Adrenal gland (tissue), 5 donors: ENCODE results near the gene TENM4.

Source experiments
- POLR2A ChIP-seq, 2 donors: fragments of 450-650 bp; IDR thresholded peaks; one replicate each; pipeline ENCODE4 v1.6.1; 2017; ENCODE audit warnings: antibody characterized with exemption in 2 of 2, mild to moderate bottlenecking in 2 of 2, moderate library complexity in 1 of 2
- TF ChIP-seq, protein P1 (sequence below), 6 experiments: fragments of 450-650 bp in 4 of 6; fragments of 200-600 bp in 2 of 6; sonication (generic) in 1 of 6; IDR thresholded peaks; 1 replicate in 5 of 6; 2 replicates in 1 of 6; pipeline versions ENCODE4 v1.5.1 to v1.8.0; 2016 to 2021; ENCODE audit warnings: antibody characterized with exemption in 6 of 6, mild to moderate bottlenecking in 2 of 6, moderate library complexity in 1 of 6
- donor health status: DM: no; HTN: no; CAD: no.

GRCh38 chr11:79328402-79328801 lies 112.4 kb downstream of the TENM4 start:
- TF ChIP-seq, protein P1, sequence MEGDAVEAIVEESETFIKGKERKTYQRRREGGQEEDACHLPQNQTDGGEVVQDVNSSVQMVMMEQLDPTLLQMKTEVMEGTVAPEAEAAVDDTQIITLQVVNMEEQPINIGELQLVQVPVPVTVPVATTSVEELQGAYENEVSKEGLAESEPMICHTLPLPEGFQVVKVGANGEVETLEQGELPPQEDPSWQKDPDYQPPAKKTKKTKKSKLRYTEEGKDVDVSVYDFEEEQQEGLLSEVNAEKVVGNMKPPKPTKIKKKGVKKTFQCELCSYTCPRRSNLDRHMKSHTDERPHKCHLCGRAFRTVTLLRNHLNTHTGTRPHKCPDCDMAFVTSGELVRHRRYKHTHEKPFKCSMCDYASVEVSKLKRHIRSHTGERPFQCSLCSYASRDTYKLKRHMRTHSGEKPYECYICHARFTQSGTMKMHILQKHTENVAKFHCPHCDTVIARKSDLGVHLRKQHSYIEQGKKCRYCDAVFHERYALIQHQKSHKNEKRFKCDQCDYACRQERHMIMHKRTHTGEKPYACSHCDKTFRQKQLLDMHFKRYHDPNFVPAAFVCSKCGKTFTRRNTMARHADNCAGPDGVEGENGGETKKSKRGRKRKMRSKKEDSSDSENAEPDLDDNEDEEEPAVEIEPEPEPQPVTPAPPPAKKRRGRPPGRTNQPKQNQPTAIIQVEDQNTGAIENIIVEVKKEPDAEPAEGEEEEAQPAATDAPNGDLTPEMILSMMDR (IDR thresholded peaks at IDR 0.05), result no peak
- TF ChIP-seq POLR2A (IDR thresholded peaks at IDR 0.05), result no peak
